ENCODE data around the gene SPEN.

DNA sequence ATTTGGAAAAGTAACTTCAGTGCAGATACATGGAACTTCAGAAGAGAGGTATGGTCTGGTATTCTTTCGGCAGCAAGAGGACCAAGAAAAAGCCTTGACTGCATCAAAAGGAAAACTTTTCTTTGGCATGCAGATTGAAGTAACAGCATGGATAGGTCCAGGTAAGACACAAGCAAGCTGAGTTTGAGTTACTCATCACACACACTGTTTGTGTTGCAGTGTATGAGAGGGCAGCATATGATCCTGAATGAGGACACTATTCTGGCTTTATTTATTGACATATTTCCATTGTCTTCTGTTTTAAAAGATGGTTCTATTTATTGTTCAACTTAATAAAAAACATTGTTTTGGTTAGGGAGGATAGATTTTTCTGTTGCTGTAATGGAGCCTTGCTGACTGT, 63.6 kb downstream of the SPEN start:
- TF ChIP-seq POLR2A (IDR thresholded peaks at IDR 0.05; ENCODE audit: low read length) (no peak), GATA1 (IDR thresholded peaks at IDR 0.05; ENCODE audit: low read depth, low read length) (no peak)
